H1 (cell line): ENCODE results near the gene ENTREP3. TPM values are rescaled to one million over a fixed set of nuclear protein-coding genes. Genes with fewer than 3 reads are reported as not detected.

Experiments used
- PHF8 ChIP-seq: fragments of 200-600 bp; sonication (generic); conservative IDR thresholded peaks from 2 replicates; pipeline ENCODE4 v1.7.1; 2012; ENCODE audit warnings: low read depth, mild to moderate bottlenecking, inconsistent platforms, low read length, moderate library complexity
- POU5F1 ChIP-seq: IDR thresholded peaks from 2 replicates; pipeline ENCODE4 v1.6.1; 2011; ENCODE audit warnings: low read depth, mild to moderate bottlenecking, low read length, moderate library complexity
- TAF1 ChIP-seq: IDR thresholded peaks from 2 replicates; pipeline ENCODE4 v1.6.1; 2011; ENCODE audit warnings: mild to moderate bottlenecking, low read depth, low read length
- TAF7 ChIP-seq: optimal IDR thresholded peaks from 2 replicates; pipeline ENCODE3; 2011; ENCODE audit warnings: low read depth, mild to moderate bottlenecking, inconsistent platforms, low read length, moderate library complexity, borderline replicate concordance
- USF2 ChIP-seq: IDR thresholded peaks from 2 replicates; pipeline ENCODE4 v1.6.1; 2011; ENCODE audit warnings: low read length, improper control_type of control experiment
- polyA plus RNA-seq, 7 experiments: library from polyadenylated mRNA; depleted of rRNA in 3 of 7; stranded (reverse) in 5 of 7; unstranded in 2 of 7; fragments of >200 nt in 5 of 7; fragments of 200-250 nt in 2 of 7; gene quantifications; 1 replicate in 5 of 7; 2 replicates in 1 of 7; 4 replicates in 1 of 7; pipeline versions ENCODE4 v1.2.1 to v1.2.3, GENCODE V29; 2011 to 2013; ENCODE audit warnings: missing spikeins in 2 of 7, mixed read lengths in 2 of 7
- total RNA-seq: library from RNA; stranded (reverse); fragmentation: NEBNext Ultra II Directional; extraction: Animal tissue kit (Norgen Biotek cat#: 25700); gene quantifications from 2 replicates; pipeline ENCODE4 v1.2.1, GENCODE V29; 2021
- TF ChIP-seq, protein P1 (sequence below): fragments of 300-600 bp; sonication (generic); IDR thresholded peaks from 2 replicates; pipeline ENCODE4 v1.7.1; 2012; ENCODE audit warnings: low read length, moderate library complexity, mild to moderate bottlenecking, inconsistent platforms; ENCODE audit not compliant: insufficient replicate concordance

Gene ENTREP3
- total and polyA plus RNA-seq, 2 of the 8 experiments (the other 6 are each of a cell fraction or from before 2014, with no cell fraction given): 22.8 to 52.2 TPM

GRCh38 chr1:155218854-155219591 lies 36.3 kb downstream of the ENTREP3 start (continued):
- TF ChIP-seq, protein P1, sequence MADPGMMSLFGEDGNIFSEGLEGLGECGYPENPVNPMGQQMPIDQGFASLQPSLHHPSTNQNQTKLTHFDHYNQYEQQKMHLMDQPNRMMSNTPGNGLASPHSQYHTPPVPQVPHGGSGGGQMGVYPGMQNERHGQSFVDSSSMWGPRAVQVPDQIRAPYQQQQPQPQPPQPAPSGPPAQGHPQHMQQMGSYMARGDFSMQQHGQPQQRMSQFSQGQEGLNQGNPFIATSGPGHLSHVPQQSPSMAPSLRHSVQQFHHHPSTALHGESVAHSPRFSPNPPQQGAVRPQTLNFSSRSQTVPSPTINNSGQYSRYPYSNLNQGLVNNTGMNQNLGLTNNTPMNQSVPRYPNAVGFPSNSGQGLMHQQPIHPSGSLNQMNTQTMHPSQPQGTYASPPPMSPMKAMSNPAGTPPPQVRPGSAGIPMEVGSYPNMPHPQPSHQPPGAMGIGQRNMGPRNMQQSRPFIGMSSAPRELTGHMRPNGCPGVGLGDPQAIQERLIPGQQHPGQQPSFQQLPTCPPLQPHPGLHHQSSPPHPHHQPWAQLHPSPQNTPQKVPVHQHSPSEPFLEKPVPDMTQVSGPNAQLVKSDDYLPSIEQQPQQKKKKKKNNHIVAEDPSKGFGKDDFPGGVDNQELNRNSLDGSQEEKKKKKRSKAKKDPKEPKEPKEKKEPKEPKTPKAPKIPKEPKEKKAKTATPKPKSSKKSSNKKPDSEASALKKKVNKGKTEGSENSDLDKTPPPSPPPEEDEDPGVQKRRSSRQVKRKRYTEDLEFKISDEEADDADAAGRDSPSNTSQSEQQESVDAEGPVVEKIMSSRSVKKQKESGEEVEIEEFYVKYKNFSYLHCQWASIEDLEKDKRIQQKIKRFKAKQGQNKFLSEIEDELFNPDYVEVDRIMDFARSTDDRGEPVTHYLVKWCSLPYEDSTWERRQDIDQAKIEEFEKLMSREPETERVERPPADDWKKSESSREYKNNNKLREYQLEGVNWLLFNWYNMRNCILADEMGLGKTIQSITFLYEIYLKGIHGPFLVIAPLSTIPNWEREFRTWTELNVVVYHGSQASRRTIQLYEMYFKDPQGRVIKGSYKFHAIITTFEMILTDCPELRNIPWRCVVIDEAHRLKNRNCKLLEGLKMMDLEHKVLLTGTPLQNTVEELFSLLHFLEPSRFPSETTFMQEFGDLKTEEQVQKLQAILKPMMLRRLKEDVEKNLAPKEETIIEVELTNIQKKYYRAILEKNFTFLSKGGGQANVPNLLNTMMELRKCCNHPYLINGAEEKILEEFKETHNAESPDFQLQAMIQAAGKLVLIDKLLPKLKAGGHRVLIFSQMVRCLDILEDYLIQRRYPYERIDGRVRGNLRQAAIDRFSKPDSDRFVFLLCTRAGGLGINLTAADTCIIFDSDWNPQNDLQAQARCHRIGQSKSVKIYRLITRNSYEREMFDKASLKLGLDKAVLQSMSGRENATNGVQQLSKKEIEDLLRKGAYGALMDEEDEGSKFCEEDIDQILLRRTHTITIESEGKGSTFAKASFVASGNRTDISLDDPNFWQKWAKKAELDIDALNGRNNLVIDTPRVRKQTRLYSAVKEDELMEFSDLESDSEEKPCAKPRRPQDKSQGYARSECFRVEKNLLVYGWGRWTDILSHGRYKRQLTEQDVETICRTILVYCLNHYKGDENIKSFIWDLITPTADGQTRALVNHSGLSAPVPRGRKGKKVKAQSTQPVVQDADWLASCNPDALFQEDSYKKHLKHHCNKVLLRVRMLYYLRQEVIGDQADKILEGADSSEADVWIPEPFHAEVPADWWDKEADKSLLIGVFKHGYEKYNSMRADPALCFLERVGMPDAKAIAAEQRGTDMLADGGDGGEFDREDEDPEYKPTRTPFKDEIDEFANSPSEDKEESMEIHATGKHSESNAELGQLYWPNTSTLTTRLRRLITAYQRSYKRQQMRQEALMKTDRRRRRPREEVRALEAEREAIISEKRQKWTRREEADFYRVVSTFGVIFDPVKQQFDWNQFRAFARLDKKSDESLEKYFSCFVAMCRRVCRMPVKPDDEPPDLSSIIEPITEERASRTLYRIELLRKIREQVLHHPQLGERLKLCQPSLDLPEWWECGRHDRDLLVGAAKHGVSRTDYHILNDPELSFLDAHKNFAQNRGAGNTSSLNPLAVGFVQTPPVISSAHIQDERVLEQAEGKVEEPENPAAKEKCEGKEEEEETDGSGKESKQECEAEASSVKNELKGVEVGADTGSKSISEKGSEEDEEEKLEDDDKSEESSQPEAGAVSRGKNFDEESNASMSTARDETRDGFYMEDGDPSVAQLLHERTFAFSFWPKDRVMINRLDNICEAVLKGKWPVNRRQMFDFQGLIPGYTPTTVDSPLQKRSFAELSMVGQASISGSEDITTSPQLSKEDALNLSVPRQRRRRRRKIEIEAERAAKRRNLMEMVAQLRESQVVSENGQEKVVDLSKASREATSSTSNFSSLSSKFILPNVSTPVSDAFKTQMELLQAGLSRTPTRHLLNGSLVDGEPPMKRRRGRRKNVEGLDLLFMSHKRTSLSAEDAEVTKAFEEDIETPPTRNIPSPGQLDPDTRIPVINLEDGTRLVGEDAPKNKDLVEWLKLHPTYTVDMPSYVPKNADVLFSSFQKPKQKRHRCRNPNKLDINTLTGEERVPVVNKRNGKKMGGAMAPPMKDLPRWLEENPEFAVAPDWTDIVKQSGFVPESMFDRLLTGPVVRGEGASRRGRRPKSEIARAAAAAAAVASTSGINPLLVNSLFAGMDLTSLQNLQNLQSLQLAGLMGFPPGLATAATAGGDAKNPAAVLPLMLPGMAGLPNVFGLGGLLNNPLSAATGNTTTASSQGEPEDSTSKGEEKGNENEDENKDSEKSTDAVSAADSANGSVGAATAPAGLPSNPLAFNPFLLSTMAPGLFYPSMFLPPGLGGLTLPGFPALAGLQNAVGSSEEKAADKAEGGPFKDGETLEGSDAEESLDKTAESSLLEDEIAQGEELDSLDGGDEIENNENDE: no peak
- peak; percentile 99 for TF ChIP-seq USF2
- TF ChIP-seq TAF7: no peak
- no peak for TF ChIP-seq PHF8
- TF ChIP-seq POU5F1: no peak
- no peak for TF ChIP-seq TAF1
